ENCODE measurements around the gene ADAMTS7.

The ADAMTS7 gene

GRCh38 chr15:78714890-78715289 is 96.4 kb downstream of the ADAMTS7 start:
- DNase-seq: no peak

GRCh38 chr15:78712797-78713515 is 98.3 kb downstream of the ADAMTS7 start:
- no peak for DNase-seq

GRCh38 chr15:78711638-78712037 is 99.6 kb downstream of the ADAMTS7 start:
- DNase-seq: no peak

- DNase-seq: peak; percentile 59
Measured at GRCh38 chr15:78709263-78709882, 101.9 kb downstream of the ADAMTS7 start.

Data from NCI-H1436 (cell line).